ENCODE measurements around the gene LAMTOR3. TPM values are rescaled to one million over a fixed set of nuclear protein-coding genes. Genes with fewer than 3 reads are reported as not detected.
A peak's percentile ranks its signal among the peaks of the same experiment; 100 is the strongest.

LAMTOR3 gene
- total and polyA plus RNA-seq, 10 of the 15 experiments (the other 5 are each of a cell fraction or from before 2014, with no cell fraction given), result 30.1 to 120 (median 65.5) TPM

DNA sequence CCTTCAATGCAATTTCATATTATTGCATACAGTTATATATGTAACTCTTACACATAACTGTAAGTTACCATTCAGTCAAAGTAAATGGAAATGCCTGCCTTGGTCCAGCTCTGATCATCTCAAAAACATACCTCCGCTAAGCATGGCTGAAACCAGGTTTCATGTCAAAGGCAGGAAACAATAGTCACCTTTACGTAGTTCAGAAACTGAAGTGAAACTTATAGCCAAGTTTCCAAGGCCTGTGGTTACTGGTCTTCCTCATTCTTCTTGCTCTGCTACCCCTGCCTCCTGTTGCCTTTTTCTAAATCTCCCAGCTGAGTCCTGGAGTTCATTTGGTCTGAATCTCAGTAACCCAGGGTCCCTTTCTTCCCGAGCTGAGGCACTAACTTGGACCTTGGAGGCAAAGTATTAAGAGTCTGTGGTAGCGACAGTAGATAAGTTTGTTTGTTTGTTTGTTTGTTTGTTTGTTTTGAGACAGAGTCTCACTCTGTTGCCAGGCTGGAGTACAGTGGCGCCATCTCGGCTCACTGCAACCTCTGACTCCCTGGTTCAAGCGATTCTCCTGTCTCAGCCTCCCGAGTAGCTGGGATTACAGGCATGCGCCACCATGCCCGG lies 46.8 kb downstream of the LAMTOR3 start (continued):
- no peak for TF ChIP-seq RFX5 (IDR thresholded peaks at IDR 0.05; ENCODE audit: low read depth, low read length)
- no peak for TF ChIP-seq SMAD1 (IDR thresholded peaks at IDR 0.05; ENCODE audit: low read depth, partially characterized antibody)
- TF ChIP-seq, protein P1, sequence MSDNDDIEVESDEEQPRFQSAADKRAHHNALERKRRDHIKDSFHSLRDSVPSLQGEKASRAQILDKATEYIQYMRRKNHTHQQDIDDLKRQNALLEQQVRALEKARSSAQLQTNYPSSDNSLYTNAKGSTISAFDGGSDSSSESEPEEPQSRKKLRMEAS (IDR thresholded peaks at IDR 0.05; ENCODE audit: low read depth, low read length), result no peak
- TF ChIP-seq CREM (IDR thresholded peaks at IDR 0.05; ENCODE audit: low read depth), result peak; percentile 96
- 0 out of 2 replicates have a peak, but pooled peaks have one; percentile 29 for TF ChIP-seq GABPA (IDR thresholded peaks at IDR 0.05; ENCODE audit: low read depth)
- TF ChIP-seq, protein P2, sequence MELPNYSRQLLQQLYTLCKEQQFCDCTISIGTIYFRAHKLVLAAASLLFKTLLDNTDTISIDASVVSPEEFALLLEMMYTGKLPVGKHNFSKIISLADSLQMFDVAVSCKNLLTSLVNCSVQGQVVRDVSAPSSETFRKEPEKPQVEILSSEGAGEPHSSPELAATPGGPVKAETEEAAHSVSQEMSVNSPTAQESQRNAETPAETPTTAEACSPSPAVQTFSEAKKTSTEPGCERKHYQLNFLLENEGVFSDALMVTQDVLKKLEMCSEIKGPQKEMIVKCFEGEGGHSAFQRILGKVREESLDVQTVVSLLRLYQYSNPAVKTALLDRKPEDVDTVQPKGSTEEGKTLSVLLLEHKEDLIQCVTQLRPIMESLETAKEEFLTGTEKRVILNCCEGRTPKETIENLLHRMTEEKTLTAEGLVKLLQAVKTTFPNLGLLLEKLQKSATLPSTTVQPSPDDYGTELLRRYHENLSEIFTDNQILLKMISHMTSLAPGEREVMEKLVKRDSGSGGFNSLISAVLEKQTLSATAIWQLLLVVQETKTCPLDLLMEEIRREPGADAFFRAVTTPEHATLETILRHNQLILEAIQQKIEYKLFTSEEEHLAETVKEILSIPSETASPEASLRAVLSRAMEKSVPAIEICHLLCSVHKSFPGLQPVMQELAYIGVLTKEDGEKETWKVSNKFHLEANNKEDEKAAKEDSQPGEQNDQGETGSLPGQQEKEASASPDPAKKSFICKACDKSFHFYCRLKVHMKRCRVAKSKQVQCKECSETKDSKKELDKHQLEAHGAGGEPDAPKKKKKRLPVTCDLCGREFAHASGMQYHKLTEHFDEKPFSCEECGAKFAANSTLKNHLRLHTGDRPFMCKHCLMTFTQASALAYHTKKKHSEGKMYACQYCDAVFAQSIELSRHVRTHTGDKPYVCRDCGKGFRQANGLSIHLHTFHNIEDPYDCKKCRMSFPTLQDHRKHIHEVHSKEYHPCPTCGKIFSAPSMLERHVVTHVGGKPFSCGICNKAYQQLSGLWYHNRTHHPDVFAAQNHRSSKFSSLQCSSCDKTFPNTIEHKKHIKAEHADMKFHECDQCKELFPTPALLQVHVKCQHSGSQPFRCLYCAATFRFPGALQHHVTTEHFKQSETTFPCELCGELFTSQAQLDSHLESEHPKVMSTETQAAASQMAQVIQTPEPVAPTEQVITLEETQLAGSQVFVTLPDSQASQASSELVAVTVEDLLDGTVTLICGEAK (IDR thresholded peaks at IDR 0.05; ENCODE audit: borderline replicate concordance), result no peak
- TF ChIP-seq POLR2AphosphoS5 (IDR thresholded peaks at IDR 0.05; ENCODE audit: low read length), result peak; percentile 52
- TF ChIP-seq ZNF217 (IDR thresholded peaks at IDR 0.05), result peak; percentile 80
- peak; percentile 98 for TF ChIP-seq DPF2 (IDR thresholded peaks at IDR 0.05)
- peak; percentile 98 for TF ChIP-seq PAX5 (IDR thresholded peaks at IDR 0.05; ENCODE audit: borderline replicate concordance, low read depth, low read length)
- peak; percentile 99 for TF ChIP-seq RUNX3 (IDR thresholded peaks at IDR 0.05; ENCODE audit: low read length)
- TF ChIP-seq JUNB (IDR thresholded peaks at IDR 0.05), result peak; percentile 74
- peak; percentile 78 for TF ChIP-seq SP1 (IDR thresholded peaks at IDR 0.05; ENCODE audit: low read depth, low read length)
- TF ChIP-seq TBL1XR1 (IDR thresholded peaks at IDR 0.05; ENCODE audit: low read depth, low read length), result peak; percentile 58; the same call in 1 of the 2 replicates
- TF ChIP-seq ZNF384 (IDR thresholded peaks at IDR 0.05; ENCODE audit: borderline replicate concordance, low read depth, low read length), result no peak
- no peak for TF ChIP-seq SMC3 (IDR thresholded peaks at IDR 0.05; ENCODE audit: borderline replicate concordance, low read length)
- 0 out of 2 replicates have a peak, but pooled peaks have one; percentile 42 for TF ChIP-seq CHD4 (IDR thresholded peaks at IDR 0.05)
- TF ChIP-seq CHD2 (IDR thresholded peaks at IDR 0.05; ENCODE audit: borderline replicate concordance, low read depth, low read length), result peak; percentile 78; the same call in 1 of the 2 replicates
- TF ChIP-seq, protein P3, sequence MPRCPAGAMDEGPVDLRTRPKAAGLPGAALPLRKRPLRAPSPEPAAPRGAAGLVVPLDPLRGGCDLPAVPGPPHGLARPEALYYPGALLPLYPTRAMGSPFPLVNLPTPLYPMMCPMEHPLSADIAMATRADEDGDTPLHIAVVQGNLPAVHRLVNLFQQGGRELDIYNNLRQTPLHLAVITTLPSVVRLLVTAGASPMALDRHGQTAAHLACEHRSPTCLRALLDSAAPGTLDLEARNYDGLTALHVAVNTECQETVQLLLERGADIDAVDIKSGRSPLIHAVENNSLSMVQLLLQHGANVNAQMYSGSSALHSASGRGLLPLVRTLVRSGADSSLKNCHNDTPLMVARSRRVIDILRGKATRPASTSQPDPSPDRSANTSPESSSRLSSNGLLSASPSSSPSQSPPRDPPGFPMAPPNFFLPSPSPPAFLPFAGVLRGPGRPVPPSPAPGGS (IDR thresholded peaks at IDR 0.05; ENCODE audit: borderline replicate concordance, insufficient read depth, low read depth, low read length, poor library complexity, severe bottlenecking), result peak; percentile 75
- TF ChIP-seq CREB1 (IDR thresholded peaks at IDR 0.05; ENCODE audit: low read depth), result peak; percentile 85
- no peak for TF ChIP-seq SMARCA5 (IDR thresholded peaks at IDR 0.05)
- TF ChIP-seq SUZ12 (IDR thresholded peaks at IDR 0.05; ENCODE audit: unreplicated experiment), result no peak
- TF ChIP-seq, protein P4, sequence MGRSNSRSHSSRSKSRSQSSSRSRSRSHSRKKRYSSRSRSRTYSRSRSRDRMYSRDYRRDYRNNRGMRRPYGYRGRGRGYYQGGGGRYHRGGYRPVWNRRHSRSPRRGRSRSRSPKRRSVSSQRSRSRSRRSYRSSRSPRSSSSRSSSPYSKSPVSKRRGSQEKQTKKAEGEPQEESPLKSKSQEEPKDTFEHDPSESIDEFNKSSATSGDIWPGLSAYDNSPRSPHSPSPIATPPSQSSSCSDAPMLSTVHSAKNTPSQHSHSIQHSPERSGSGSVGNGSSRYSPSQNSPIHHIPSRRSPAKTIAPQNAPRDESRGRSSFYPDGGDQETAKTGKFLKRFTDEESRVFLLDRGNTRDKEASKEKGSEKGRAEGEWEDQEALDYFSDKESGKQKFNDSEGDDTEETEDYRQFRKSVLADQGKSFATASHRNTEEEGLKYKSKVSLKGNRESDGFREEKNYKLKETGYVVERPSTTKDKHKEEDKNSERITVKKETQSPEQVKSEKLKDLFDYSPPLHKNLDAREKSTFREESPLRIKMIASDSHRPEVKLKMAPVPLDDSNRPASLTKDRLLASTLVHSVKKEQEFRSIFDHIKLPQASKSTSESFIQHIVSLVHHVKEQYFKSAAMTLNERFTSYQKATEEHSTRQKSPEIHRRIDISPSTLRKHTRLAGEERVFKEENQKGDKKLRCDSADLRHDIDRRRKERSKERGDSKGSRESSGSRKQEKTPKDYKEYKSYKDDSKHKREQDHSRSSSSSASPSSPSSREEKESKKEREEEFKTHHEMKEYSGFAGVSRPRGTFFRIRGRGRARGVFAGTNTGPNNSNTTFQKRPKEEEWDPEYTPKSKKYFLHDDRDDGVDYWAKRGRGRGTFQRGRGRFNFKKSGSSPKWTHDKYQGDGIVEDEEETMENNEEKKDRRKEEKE (IDR thresholded peaks at IDR 0.05), result no peak
- TF ChIP-seq SREBF2 (IDR thresholded peaks at IDR 0.05; ENCODE audit: low read length), result no peak
- TF ChIP-seq IRF4 (IDR thresholded peaks at IDR 0.05; ENCODE audit: low read depth, low read length), result peak; percentile 92

Data from GM12878 (cell line).